LoVo (cell line): ENCODE data around the gene JCAD.
A peak's percentile ranks its signal among the peaks of the same experiment; 100 is the strongest.
"Not testable (repeated sequence)": the region's sequence is repeated elsewhere in the genome, so short reads cannot be mapped to it uniquely, and the experiment has no call there.

Source experiments
- DNase-seq: peaks from one replicate; pipeline ENCODE4 v3.0.0-alpha.2; 2016; ENCODE audit warnings: low spot score

The JCAD gene

GRCh38 chr10:30025428-30025827 is 34.0 kb downstream of the JCAD start:
- not testable (repeated sequence) for DNase-seq

GRCh38 chr10:30022590-30022989 is 36.8 kb downstream of the JCAD start:
- no peak for DNase-seq

- DNase-seq = no peak
These were observed 39.9 kb downstream of the JCAD start for GRCh38 chr10:30019468-30019867.

- DNase-seq = no peak
These were observed 40.9 kb downstream of the JCAD start for GRCh38 chr10:30018496-30018895.

GRCh38 chr10:30017966-30018365 is 41.4 kb downstream of the JCAD start:
- DNase-seq = no peak

GRCh38 chr10:30017556-30017955 is 41.8 kb downstream of the JCAD start:
- no peak for DNase-seq

- no peak for DNase-seq
These were observed 44.9 kb downstream of the JCAD start for GRCh38 chr10:30014511-30014910.

GRCh38 chr10:30013757-30014156 is 45.6 kb downstream of the JCAD start:
- DNase-seq = no peak

- DNase-seq = no peak
These were observed 47.3 kb downstream of the JCAD start for GRCh38 chr10:30011956-30012647.

GRCh38 chr10:30011396-30011795 is 48.0 kb downstream of the JCAD start:
- DNase-seq = no peak

GRCh38 chr10:30007406-30007805 is 52.0 kb downstream of the JCAD start:
- no peak for DNase-seq

- no peak for DNase-seq
These were observed 53.0 kb downstream of the JCAD start for GRCh38 chr10:30006410-30006809.

GRCh38 chr10:30005116-30005515 is 54.3 kb downstream of the JCAD start:
- not testable (repeated sequence) for DNase-seq

GRCh38 chr10:30002426-30003266 is 56.7 kb downstream of the JCAD start:
- peak; percentile 51 for DNase-seq

GRCh38 chr10:30000802-30001571 is 58.4 kb downstream of the JCAD start:
- DNase-seq = peak; percentile 35

- peak; percentile 76 for DNase-seq
These were observed 61.1 kb downstream of the JCAD start for GRCh38 chr10:29998142-29998808.

GRCh38 chr10:29994811-29995210 is 64.6 kb downstream of the JCAD start:
- DNase-seq = peak; percentile 5

- no peak for DNase-seq
These were observed 66.0 kb downstream of the JCAD start for GRCh38 chr10:29993319-29993915.

GRCh38 chr10:29992914-29993313 is 66.5 kb downstream of the JCAD start:
- DNase-seq = no peak

GRCh38 chr10:29991382-29991781 is 68.0 kb downstream of the JCAD start:
- DNase-seq = no peak

GRCh38 chr10:29987471-29987870 is 71.9 kb downstream of the JCAD start:
- no peak for DNase-seq
